GM21367 (cell line): Measurements from ENCODE around the gene CUL9.

ENCODE experiments used
- ATAC-seq: cut with Tn5 transposase; IDR thresholded peaks from one replicate; pipeline ENCODE4 v1.9.1; 2021; ENCODE audit not compliant: unreplicated experiment

The CUL9 gene

GRCh38 chr6:43172104-43173007 lies 9.6 kb upstream of the CUL9 start:
- no peak for ATAC-seq

GRCh38 chr6:43173591-43174262 lies 8.3 kb upstream of the CUL9 start:
- ATAC-seq = no peak

DNA sequence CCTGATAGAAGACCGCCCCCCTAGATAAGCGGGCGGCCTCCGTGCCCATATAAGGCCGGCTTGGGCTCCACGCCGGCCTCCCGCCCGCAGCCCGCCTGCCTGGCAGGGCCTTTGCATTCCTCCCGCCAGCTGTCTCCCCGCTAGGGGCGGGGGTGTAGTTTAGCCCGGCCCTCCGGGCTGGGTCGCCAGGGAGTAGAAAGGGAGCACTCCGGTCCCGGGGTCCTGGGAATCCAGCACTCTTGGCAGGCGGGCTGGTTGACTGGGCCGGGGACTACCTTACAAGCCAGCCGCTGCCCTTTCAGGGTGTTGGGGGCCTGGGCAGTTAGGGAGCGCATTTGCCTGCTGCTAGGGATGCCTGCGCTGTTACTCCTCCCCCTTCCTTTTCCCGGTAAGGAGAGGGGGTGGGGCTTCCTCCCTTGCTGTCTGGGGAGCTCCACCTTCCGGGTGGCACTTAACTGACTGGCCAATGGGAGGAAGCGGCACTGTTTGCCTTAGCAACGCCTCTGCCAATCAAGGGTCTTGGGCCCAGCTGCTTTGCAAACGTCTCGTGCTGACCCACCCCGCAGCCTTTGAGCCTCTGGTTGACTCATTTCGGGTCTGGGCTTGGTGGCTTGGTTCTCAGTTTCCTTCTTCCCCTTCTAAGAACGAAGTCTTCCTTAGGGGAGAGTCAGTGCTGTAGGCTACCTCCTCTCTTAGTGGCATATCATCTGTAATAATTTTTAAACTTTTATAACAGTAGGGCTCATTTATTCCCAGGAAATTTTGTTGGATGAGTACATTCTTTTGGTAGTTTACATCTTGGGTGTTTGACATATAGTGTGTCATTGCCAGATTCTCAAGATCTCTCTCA lies 7.5 kb upstream of the CUL9 start:
- peak; percentile 59 for ATAC-seq

DNA sequence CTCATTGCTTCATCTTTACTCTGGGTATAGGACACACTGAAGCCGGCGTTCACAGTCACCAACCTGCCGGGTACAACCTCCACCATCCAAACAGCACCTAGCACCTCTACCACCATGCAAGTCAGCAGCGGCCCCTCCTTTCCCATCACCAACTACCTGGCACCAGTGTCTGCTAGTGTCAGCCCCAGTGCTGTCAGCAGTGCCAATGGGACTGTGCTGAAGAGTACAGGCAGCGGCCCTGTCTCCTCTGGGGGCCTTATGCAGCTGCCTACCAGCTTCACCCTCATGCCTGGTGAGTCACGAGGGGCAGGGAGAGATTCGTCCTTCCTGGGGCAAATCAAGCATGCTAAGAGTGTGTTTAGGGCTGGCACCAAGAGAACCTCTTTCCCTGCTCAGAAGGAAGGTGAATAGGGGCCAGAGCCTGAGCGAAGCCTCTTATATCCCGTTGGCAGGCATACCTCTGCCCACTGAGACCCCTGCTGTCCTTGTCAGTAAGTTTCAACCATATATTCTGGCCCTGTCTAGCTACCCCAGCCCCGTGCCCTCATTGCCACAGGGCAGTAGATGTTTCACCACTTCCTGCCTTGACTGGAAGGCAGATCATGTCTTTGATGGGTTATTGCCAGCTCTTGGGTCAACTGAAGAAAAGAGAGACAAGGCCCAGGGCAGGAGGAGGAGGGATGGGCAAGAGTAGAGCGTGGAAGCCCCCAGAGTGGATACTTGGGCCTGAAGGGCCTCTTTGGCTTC lies 6.1 kb upstream of the CUL9 start:
- ATAC-seq = no peak

- ATAC-seq = no peak
Observed at GRCh38 chr6:43176423-43176786, 5.6 kb upstream of the CUL9 start.

DNA sequence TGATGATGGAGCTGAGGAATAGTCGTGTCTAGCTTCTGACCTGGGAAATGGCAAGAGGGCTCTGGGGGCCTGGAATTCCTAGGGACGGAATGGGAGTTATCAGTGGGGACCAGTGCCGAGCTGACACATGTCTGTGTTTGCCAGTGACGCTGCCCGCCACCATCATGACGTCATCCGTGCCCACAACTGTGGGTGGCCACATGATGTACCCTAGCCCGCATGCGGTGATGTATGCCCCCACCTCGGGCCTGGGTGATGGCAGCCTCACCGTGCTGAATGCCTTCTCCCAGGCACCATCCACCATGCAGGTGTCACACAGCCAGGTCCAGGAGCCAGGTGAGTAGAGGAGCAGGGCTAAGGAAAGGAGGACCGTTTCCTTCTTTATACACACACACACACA lies 3.8 kb upstream of the CUL9 start:
- no peak for ATAC-seq

DNA sequence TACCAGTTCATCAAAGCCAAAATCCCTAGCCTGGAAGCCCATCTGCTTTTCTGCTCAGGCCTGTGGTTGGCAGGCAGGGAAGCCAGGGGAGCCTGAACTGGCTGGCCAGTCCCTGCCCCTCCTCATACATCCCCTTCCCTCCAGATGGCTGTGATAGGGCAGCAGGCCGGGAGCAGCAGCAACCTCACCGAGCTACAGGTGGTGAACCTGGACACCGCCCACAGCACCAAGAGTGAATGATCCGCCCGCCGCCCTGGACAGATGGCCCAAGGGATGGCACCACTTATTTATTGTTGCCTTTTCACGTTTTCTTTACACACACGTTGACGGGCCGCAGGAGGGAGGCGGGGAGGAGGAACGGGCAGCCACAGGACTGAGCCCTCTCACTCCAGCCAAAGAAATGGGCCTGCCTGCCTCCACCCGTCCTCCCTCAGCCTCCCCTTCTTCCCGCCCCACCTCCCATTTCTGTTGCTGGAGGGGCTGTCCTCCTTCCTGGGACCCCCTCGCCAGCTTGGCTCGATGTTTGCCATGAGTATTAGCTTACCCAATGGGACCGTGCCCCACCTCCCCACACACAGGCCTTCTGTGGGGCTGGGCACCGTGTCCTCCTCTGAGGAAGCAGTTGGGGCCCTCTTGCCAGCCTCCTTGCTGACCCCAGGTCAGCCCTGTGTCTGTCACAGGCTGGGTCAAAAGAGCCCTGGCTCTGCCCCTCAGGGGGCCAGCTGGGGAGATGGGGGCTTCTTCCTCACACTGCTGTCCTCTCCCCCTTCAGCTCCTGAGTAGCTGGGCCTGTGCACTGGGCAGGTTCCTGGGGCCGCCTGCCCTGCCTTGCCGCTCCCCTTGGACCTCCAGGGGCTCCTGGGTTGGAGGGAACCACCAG lies 2.8 kb upstream of the CUL9 start:
- no peak for ATAC-seq

DNA sequence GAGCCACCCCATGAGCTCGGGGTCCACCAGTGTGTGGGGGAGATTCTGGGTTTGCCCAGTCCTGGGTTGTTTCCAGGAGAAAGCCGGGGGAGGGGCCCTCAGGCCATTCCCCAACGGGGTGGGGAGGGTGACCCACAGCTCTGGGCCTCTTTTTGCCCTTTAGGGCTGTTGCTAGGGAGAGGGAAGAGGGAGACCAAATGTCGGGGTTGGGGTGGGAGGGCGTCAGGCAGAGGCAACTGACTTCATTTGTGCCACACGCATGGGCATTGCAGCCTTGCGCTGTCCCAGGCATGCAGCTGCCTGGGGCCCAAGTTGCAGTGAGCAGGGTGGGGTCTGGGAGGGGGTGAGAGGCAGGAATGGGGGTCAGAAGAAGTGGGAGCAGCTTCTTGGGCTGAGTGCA lies 1.9 kb upstream of the CUL9 start:
- no peak for ATAC-seq

- no peak for ATAC-seq
Observed at GRCh38 chr6:43180985-43181384, 1.0 kb upstream of the CUL9 start.

DNA sequence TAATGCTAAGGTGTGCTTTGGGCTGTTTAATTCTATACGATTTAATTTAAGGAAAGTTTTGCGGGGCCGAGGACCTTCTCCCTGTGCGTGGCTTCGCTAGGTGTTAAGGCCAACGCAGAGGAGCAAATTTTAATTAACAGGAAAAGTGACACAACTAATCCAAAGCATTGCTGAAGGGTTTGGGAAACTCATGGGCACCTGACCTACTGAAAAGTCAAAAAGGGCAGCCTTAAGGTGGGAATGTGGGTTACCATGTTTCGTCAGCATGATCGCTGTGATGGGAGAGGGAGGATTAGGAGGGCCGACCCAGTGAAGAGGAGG lies 415 bp upstream of the CUL9 start:
- ATAC-seq = no peak

DNA sequence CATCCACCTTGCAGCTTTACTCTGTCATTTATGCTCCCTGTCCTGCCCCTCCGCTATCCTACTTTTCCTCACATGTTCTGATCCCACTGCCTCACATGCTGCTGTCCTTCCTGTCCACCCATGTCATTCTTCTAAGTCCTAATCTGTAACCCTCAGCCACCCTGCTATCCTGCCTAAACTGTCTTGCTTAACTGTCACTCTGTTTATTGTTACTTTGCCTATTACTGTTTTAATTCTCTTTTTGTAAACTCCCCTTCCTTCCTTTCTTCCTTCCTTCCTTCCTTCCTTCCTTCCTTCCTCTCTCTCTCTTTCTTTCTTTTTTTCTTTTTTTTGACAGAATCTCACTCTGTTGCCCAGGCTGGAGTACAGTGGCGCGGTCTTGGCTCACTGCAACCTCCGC lies 1.4 kb downstream of the CUL9 start:
- ATAC-seq = no peak

DNA sequence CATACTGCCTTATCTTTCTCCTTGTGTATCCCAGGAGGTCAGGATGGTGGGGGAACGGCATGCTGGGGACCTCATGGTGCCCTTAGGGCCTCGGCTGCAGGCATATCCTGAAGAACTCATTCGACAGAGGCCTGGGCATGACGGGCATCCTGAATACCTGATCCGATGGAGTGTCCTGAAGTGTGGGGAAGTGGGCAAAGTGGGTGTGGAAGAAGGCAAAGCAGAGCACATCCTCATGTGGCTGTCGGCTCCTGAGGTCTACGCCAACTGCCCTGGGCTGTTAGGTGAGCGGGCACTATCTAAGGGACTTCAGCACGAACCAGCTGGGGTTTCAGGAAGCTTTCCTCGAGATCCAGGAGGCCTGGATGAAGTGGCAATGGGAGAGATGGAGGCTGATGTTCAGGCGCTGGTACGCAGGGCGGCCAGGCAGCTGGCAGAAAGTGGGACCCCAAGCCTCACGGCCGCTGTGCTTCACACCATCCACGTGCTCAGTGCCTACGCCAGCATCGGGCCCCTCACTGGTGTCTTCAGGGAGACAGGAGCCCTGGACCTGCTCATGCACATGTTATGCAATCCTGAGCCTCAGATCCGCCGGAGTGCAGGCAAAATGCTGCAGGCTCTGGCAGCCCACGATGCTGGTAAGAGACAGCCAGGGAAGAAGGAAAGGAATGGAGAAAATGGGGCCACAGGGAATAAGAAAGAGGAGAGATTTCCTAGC lies 2.4 kb downstream of the CUL9 start:
- ATAC-seq = no peak

DNA sequence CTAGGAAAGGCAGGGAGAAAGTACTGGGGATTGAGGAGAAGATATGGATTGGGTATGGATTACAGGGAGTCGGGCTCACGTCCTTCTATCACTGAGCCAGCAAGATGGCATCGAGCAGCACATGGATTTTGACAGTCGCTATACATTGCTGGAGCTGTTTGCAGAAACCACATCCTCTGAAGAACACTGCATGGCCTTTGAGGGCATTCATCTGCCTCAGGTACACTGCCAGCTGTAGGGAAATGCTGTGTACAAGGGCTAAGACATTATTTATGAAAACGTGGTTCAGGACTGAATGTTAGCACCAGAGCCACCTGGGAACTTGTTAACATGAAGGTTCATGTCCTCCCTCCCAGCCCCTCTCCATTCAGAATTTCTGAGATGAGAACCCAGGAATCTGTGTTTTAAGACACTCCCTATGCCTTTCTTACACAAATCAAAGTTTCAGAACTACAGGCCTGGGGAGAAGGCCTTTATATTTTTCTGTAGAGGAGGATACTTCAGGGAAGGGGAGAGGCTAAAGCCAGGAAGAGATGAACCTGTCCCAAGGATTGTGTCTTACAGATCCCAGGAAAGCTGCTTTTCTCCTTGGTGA lies 3.5 kb downstream of the CUL9 start:
- no peak for ATAC-seq

DNA sequence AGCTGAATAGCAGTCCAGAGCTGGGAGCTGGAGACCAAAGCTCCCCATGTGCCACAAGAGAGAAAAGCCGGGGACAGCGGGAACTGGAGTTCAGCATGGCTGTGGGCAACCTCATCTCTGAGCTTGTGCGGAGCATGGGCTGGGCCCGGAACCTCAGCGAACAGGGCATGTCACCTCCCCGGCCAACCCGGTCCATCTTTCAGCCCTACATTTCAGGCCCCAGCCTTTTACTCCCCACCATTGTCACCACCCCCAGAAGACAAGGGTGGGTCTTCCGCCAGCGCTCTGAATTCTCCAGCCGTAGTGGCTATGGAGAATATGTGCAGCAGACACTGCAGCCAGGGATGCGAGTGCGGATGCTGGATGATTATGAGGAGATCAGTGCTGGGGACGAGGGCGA lies 4.0 kb downstream of the CUL9 start:
- no peak for ATAC-seq

DNA sequence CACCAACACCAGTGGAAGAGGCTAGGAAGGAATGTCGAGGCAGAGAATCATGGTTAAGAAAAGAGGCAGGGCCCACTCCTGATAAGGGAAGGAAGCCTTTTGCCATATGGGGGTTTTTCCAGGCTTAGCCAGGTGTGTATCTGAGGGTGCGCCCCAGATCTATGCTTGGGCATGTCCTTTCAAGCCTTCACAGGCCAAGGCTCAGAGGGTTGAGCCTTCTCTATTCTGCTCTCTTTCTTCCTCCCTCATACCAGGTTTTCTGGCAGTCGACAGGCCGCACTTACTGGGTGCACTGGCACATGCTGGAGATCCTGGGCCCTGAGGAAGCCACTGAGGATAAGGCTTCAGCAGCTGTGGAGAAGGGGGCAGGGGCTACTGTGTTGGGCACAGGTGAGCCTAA lies 4.7 kb downstream of the CUL9 start:
- no peak for ATAC-seq

DNA sequence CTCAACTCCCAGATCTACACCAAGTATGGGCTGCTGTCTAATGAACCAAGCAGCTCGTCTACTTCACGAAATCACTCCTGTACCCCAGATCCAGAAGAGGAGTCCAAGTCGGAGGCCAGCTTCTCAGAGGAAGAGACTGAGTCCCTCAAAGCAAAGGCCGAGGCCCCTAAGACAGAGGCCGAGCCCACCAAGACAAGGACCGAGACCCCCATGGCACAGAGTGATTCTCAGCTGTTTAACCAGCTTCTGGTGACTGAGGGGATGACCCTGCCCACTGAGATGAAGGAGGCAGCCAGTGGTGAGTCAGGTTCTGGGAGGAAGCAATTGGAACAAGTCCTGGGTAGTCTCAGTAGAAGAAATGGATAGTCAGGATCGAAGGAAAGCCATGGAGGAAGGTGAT lies 5.8 kb downstream of the CUL9 start:
- ATAC-seq = no peak

DNA sequence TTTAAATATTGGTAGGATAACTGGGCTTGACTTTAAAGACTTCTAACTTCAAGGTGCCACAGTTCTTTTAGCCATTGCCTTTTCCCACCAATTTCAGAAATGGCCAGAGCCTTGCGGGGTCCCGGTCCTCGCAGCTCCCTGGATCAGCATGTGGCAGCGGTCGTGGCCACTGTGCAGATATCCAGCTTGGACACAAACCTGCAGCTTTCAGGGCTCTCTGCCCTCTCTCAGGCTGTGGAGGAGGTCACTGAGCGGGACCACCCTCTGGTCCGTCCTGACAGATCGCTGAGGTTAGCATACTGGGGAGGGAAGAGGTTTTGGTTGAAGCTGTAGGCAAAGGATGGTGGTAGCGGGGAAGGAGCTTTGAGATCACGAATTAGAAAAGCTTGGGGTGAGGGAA lies 6.4 kb downstream of the CUL9 start:
- ATAC-seq = no peak

DNA sequence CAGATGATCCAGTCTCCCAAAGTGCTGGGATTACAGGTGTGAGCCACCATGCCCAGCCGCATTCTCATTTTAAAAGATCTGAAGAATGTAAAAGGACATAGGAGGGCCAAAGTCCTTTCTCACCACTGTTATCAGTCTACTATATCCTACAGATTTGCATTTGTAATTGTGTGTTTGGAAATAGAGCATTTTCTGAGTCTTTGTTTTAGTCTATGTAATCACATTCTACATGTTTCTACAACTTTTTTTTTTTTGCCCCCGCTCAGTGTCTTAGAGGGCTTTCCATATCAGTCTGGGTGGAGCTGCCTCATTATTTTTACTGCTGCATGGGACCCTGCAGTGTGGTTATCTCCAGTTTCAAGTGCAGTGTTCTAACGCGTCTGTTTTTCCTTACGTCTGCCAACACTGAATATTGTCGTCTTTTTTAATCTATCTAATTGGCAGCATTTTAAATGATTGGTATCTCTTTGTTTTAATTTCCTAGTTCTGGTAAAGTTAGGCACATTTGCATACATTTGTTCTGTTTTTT lies 7.8 kb downstream of the CUL9 start:
- no peak for ATAC-seq

GRCh38 chr6:43192911-43193310 lies 10.9 kb downstream of the CUL9 start:
- no peak for ATAC-seq
